ENCODE data around the gene OR1F1.
"Not testable (repeated sequence)": the region's sequence is repeated elsewhere in the genome, so short reads cannot be mapped to it uniquely, and the experiment has no call there.

Gene OR1F1

DNA sequence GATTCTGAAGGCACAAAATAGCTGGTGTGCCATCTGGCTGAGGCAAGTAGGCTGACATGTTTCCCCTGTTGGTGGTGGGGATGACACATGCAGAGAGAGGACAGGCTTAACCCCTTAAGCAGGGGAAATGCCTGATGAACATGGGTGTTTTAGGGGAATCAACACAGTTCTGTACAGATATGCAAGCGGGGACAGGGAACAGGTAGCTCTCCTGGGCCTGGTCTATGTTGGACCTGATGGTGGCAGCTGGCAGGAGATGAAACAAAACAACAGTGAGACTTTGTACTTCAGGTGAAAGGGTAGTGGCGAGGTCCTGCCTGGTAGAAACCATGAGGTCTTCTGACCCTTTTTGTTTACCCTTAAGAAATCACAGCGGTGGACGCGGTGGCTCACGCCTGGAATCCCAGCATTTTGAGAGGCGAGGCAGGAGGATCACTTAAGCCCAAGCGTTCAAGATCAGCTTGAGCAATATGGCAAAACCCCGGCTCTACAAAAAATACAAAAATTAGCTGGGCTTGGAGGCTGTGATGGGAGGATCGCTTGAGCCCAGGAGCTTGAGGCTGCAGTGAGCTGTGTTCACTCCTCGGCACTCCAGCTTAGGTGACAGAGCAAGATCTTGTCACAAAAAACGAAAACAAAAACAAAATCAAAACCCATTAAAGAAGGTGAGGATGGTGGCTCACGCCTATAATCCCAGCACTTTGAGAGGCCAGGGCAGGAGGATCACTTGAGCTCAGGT, 10.5 kb downstream of the OR1F1 start:
- peak; percentile 32 for DNase-seq (ENCODE audit: low spot score)

- DNase-seq (ENCODE audit: low spot score), result no peak
These were observed 15.0 kb downstream of the OR1F1 start for GRCh38 chr16:3202903-3203539.

DNA sequence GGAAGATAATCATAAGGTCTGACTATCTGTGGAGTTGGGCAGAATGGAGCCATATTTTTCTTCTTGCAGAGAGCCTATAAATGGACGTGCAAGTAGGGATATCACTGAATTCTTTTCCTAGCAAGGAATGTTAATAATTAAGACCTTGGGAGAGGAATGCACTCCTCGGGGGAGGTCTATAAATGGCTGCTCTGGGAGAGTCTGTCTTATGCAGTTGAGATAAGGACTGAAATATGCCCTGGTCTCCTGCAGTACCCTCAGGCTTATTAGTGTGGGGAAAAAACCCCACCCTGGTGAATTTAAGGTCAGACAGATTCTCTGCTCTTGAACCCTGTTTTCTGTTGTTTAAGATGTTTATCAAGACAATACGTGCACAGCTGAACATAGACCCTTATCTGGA, 17.9 kb downstream of the OR1F1 start:
- DNase-seq (ENCODE audit: low spot score), result not testable (repeated sequence)

- no peak for DNase-seq (ENCODE audit: low spot score)
These were observed 19.3 kb downstream of the OR1F1 start for GRCh38 chr16:3207086-3207953.

DNA sequence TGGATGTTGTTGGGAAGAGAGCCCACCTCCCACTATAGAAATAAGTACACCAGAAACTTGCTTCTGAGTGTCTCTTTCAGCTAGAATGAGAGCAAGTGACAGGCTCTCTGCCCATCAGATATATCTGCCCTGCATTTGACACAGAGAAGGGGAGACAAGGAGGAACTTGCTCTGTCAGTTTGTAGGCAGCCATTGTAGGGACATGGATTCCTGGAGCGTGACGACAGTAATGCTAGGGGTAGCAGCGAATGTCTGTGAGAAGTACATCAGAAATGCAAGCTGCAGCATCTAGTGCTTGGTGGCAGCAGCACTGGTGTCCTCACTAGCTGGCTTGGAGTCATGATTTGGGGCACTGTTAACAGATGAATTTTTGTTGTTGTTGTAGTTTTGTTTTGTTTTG, 24.0 kb downstream of the OR1F1 start:
- no peak for DNase-seq (ENCODE audit: low spot score)

DNA sequence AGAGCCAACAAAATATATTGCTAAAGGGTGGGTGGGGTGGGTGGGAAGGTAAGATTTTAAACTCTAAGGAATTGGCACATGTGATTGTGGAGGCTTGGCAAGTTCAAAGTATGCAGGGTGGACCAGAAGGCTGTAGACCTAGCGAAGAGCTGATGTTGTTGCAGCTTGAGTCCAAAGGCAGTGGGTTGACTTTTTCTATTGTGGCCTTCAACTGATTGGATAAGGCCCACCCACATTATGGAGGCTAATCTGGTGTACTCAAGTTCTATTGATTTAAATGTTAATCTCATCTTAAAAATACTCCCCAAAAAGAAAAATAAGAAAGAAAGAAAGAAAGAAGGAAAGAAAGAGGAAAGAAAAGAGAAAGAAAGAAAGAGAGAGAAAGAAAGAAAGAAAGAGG, 24.6 kb downstream of the OR1F1 start:
- no peak for DNase-seq (ENCODE audit: low spot score)

- DNase-seq (ENCODE audit: low spot score), result no peak
These were observed 27.0 kb downstream of the OR1F1 start for GRCh38 chr16:3214904-3215600.

GRCh38 chr16:3215601-3216262, 27.7 kb downstream of the OR1F1 start:
- no peak for DNase-seq (ENCODE audit: low spot score)

GRCh38 chr16:3216263-3216640, 28.2 kb downstream of the OR1F1 start:
- no peak for DNase-seq (ENCODE audit: low spot score)

- DNase-seq (ENCODE audit: low spot score), result no peak
These were observed 32.8 kb downstream of the OR1F1 start for GRCh38 chr16:3220839-3221238.

DNA sequence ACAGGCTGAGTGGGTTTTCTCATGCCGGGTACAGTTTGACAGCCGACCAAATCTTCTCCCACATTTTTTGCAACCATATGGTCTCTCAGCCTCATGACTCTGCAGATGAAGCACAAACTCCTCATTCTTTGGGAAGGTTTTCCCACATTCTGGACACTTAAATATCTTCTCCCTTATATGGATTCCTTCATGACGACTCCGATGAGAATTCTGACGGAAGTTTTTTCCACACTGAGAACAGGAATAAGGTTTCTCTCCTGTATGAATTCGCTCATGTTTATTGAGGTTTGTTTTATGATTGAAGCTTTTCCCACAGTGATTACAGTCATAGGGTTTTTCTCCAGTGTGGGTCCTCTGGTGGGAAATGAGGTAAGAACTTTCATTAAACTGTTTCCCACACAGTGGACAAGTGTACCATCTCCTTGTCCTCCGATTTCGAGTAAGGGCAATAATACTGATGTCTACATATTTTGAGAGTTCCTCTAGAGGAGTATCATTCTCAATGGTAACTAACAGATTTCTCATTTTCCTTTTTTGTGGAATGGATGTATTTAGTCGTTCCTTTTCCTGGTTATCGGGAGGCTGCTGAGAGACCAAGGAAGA, 36.0 kb downstream of the OR1F1 start:
- no peak for DNase-seq (ENCODE audit: low spot score)

GRCh38 chr16:3234543-3234856, 46.5 kb downstream of the OR1F1 start:
- no peak for DNase-seq (ENCODE audit: low spot score)

- DNase-seq (ENCODE audit: low spot score), result peak; percentile 93
These were observed 47.0 kb downstream of the OR1F1 start, which contains the start of gene ZNF200 for GRCh38 chr16:3234857-3235561. ZNF200 (minus strand) TSS chr16:3235158; CDS start chr16:3233755, 1,403 bp downstream.

GRCh38 chr16:3235856-3236669, 48.1 kb downstream of the OR1F1 start:
- DNase-seq (ENCODE audit: low spot score), result peak; percentile 84

GRCh38 chr16:3241761-3242160, 53.8 kb downstream of the OR1F1 start:
- DNase-seq (ENCODE audit: low spot score), result no peak

- DNase-seq (ENCODE audit: low spot score), result no peak
These were observed 54.7 kb downstream of the OR1F1 start for GRCh38 chr16:3242709-3243108.

GRCh38 chr16:3243882-3244281, 55.9 kb downstream of the OR1F1 start:
- DNase-seq (ENCODE audit: low spot score), result no peak

GRCh38 chr16:3246002-3246401, 58.0 kb downstream of the OR1F1 start:
- DNase-seq (ENCODE audit: low spot score), result no peak

- no peak for DNase-seq (ENCODE audit: low spot score)
These were observed 58.9 kb downstream of the OR1F1 start for GRCh38 chr16:3246876-3247275.

- DNase-seq (ENCODE audit: low spot score), result no peak
These were observed 60.6 kb downstream of the OR1F1 start for GRCh38 chr16:3248596-3248995.

Measured in SW480 (cell line).